K562 (cell line): ENCODE measurements around the gene PCBP3. TPM values are rescaled to one million over a fixed set of nuclear protein-coding genes. Genes with fewer than 3 reads are reported as not detected.

Source experiments
- BRF1 ChIP-seq: IDR thresholded peaks from 3 replicates; pipeline ENCODE4 v1.6.1; 2011; ENCODE audit warnings: borderline replicate concordance, mild to moderate bottlenecking; ENCODE audit not compliant: insufficient read length; ENCODE audit errors: extremely low read depth
- POLR2AphosphoS5 ChIP-seq: IDR thresholded peaks from 2 replicates; pipeline ENCODE4 v1.6.1; 2011; ENCODE audit warnings: mild to moderate bottlenecking, low read depth, low read length, moderate library complexity; ENCODE audit not compliant: control insufficient read depth, insufficient read depth
- PURB ChIP-seq: sonication (generic); formaldehyde crosslinking; IDR thresholded peaks from 2 replicates; pipeline ENCODE4 v1.9.0; 2021; ENCODE audit warnings: low read depth, mild to moderate bottlenecking, missing genetic modification reagents
- SMAD3 ChIP-seq: fragments of 450-650 bp; formaldehyde crosslinking; conservative IDR thresholded peaks from 2 replicates; pipeline ENCODE4 v1.4.0; 2020; ENCODE audit warnings: mild to moderate bottlenecking
- SPI1 ChIP-seq: IDR thresholded peaks from 2 replicates; pipeline ENCODE4 v1.6.1; 2011; ENCODE audit warnings: low read depth, low read length, control low read depth, borderline replicate concordance
- TCFL5 ChIP-seq: fragments of 250-450 bp; sonication (Bioruptor Pico); conservative IDR thresholded peaks from 2 replicates; pipeline ENCODE4 v1.6.1; 2021; ENCODE audit warnings: mild to moderate bottlenecking, moderate library complexity, matching md5 sums
- polyA plus RNA-seq, 8 experiments: library from polyadenylated mRNA; depleted of rRNA in 4 of 8; stranded (reverse) in 5 of 8; unstranded in 3 of 8; fragments of >200 nt; fragmentation: Nextera tagmentation in 2 of 8; fragmentation: Illumina TruSeq in 1 of 8; extraction: Ambion mirVana in 2 of 8; extraction: Trizol in 1 of 8; gene quantifications; 2 replicates each; pipeline versions ENCODE4 v1.2.1 to v1.2.3, GENCODE V29; 2011 to 2014; ENCODE audit warnings: inconsistent platforms in 1 of 8, missing spikeins in 1 of 8
- total RNA-seq, 7 experiments: library from RNA; depleted of rRNA in 6 of 7; stranded (reverse); fragments of >200 nt in 6 of 7; fragmentation: Illumina TruSeq in 2 of 7; extraction: Trizol in 2 of 7; gene quantifications; 2 replicates each; pipeline versions ENCODE4 v1.2.1 to v1.2.3, GENCODE V29; 2011 to 2021; ENCODE audit warnings: low replicate concordance in 1 of 7
- TF ChIP-seq, protein P1 (sequence below), 2 experiments: fragments of 450-650 bp in 1 of 2; IDR thresholded peaks; 2 replicates each; pipeline ENCODE4 v1.6.1; 2011 to 2017; ENCODE audit warnings: low read depth in 2 of 2, antibody characterized with exemption in 1 of 2, borderline replicate concordance in 1 of 2, low read length in 1 of 2, mild to moderate bottlenecking in 1 of 2, mixed read lengths in 1 of 2; ENCODE audit not compliant: control insufficient read depth in 1 of 2
- TF ChIP-seq, protein P2 (sequence below): fragments of 450-650 bp; formaldehyde crosslinking; IDR thresholded peaks from 2 replicates; pipeline ENCODE4 v1.4.0; 2022; ENCODE audit warnings: mild to moderate bottlenecking, moderate library complexity

PCBP3 gene
- total and polyA plus RNA-seq, 9 of the 15 experiments (the other 6 are each of a cell fraction or from before 2014, with no cell fraction given), result 0.18 TPM; not detected in 8

DNA sequence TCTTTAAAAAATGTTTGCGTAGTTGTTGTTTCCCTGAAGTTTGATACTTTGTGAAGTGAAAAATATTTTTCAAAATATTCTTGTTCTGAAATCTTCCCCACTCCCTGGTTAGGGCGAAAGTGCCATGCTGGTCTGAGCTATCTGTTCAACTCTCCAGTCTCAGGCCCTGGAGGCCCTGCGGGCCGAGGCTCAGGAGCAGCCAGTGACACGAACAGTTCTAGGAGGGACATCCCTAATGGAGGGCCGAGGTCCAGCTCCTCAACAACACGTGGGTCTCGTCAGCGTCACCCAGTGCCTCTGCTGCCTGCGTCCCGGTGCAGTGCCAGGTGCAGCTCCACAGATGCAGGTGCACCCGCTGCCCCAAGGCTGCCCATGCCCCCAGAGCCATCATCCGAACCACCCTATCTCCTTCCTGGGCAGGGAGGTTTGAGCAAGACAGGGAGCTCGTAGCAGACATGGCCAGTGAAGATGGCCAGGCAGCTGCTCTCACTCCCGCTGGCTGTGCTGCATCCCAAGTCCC lies 268.3 kb downstream of the PCBP3 start (continued):
- TF ChIP-seq, protein P1, sequence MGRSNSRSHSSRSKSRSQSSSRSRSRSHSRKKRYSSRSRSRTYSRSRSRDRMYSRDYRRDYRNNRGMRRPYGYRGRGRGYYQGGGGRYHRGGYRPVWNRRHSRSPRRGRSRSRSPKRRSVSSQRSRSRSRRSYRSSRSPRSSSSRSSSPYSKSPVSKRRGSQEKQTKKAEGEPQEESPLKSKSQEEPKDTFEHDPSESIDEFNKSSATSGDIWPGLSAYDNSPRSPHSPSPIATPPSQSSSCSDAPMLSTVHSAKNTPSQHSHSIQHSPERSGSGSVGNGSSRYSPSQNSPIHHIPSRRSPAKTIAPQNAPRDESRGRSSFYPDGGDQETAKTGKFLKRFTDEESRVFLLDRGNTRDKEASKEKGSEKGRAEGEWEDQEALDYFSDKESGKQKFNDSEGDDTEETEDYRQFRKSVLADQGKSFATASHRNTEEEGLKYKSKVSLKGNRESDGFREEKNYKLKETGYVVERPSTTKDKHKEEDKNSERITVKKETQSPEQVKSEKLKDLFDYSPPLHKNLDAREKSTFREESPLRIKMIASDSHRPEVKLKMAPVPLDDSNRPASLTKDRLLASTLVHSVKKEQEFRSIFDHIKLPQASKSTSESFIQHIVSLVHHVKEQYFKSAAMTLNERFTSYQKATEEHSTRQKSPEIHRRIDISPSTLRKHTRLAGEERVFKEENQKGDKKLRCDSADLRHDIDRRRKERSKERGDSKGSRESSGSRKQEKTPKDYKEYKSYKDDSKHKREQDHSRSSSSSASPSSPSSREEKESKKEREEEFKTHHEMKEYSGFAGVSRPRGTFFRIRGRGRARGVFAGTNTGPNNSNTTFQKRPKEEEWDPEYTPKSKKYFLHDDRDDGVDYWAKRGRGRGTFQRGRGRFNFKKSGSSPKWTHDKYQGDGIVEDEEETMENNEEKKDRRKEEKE (IDR thresholded peaks at IDR 0.05; ENCODE audit: borderline replicate concordance in 1 of 2, control insufficient read depth in 1 of 2, low read depth in 2 of 2, low read length in 1 of 2), result no peak
- no peak for TF ChIP-seq POLR2AphosphoS5
- no peak for TF ChIP-seq SMAD3 (CRISPR knock-in tag)
- TF ChIP-seq, protein P2, sequence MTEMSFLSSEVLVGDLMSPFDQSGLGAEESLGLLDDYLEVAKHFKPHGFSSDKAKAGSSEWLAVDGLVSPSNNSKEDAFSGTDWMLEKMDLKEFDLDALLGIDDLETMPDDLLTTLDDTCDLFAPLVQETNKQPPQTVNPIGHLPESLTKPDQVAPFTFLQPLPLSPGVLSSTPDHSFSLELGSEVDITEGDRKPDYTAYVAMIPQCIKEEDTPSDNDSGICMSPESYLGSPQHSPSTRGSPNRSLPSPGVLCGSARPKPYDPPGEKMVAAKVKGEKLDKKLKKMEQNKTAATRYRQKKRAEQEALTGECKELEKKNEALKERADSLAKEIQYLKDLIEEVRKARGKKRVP (CRISPR knock-in tag), result no peak
- TF ChIP-seq PURB (CRISPR knock-in tag), result no peak
- no peak for TF ChIP-seq TCFL5 (CRISPR knock-in tag)
- no peak for TF ChIP-seq BRF1
- TF ChIP-seq SPI1, result no peak
